K562 treated with DMSO at 1 percent for 4 hours (cell line): ENCODE results near the gene DARS1. TPM values are rescaled to one million over a fixed set of nuclear protein-coding genes. Genes with fewer than 3 reads are reported as not detected.

Experiments used
- total RNA-seq: library from RNA; unstranded; fragments of 300-600 nt; gene quantifications from 2 replicates; pipeline ENCODE4 v1.2.3, GENCODE V29; 2022; ENCODE audit not compliant: insufficient read depth

Gene DARS1
- 49.4 and 49.8 TPM in 2 replicates for total RNA-seq

GRCh38 chr2:135985018-135985825, at the start of gene DARS1:
TSS of gene DARS1 (minus strand) at chr2:135985626. CDS start at chr2:135985468, 158 bp downstream.

GRCh38 chr2:135876066-135876711, 109.2 kb downstream of the DARS1 start, which contains the start of gene MCM6:
TSS of gene MCM6 (minus strand) at chr2:135876443. CDS start at chr2:135876365, 78 bp downstream.

Other genes starting within 250 kb of the DARS1 start
- gene UBXN4, start 243.8 kb downstream of the DARS1 start, total RNA-seq: 34.0 and 40.6 TPM in 2 replicates
- gene LCT, start 148.4 kb downstream of the DARS1 start, total RNA-seq: 0.11 and 0.47 TPM in 2 replicates
- 73.7 and 74.0 TPM in 2 replicates for gene MCM6, start 109.2 kb downstream of the DARS1 start, total RNA-seq
- not detected in 2 replicates for gene CXCR4, start 132.5 kb upstream of the DARS1 start, total RNA-seq